Stimulated activated effector memory CD8-positive, alpha-beta T cell treated with anti-CD3 and anti-CD28 coated beads, Interleukin-12 subunit alpha, Interleukin-12 subunit beta, amount 100 ng/mL, for 72 hours (primary cell): ENCODE measurements around the gene OPRM1.

Source experiments
- ATAC-seq: fragments of 150-1000 bp; cut with Tn5 transposase; 2 replicates; pipeline ENCODE4 v1.10.0; 2021
- DNase-seq, 2 donors: peaks; one replicate each; pipeline ENCODE4 v3.0.0; 2021 to 2022; ENCODE audit warnings: low spot score in 2 of 2
- H3K27ac Mint-ChIP-seq: one replicate; pipeline ENCODE4 v1.8.0; 2022; ENCODE audit warnings: mild to moderate bottlenecking, mixed read lengths
- H3K36me3 Mint-ChIP-seq: one replicate; pipeline ENCODE4 v1.8.0; 2022; ENCODE audit warnings: mild to moderate bottlenecking, mixed read lengths
- H3K4me1 Mint-ChIP-seq: one replicate; pipeline ENCODE4 v1.8.0; 2022; ENCODE audit warnings: mixed read lengths
- H3K4me3 Mint-ChIP-seq: one replicate; pipeline ENCODE4 v1.8.0; 2022; ENCODE audit warnings: mild to moderate bottlenecking, mixed read lengths
- H3K9me3 Mint-ChIP-seq: one replicate; pipeline ENCODE4 v1.8.0; 2022; ENCODE audit warnings: mixed read lengths

Gene OPRM1

GRCh38 chr6:154112181-154112809 is 73.3 kb downstream of the OPRM1 start:
- H3K36me3 Mint-ChIP-seq, result no peaks in the 10 kb centered on the region

GRCh38 chr6:154113392-154113791 is 74.4 kb downstream of the OPRM1 start:
- DNase-seq, result no peak
- no peaks in the 10 kb centered on the region for H3K36me3 Mint-ChIP-seq

More at GRCh38 chr6:154112181-154112809, 73.3 kb downstream of the OPRM1 start:
- Mint-ChIP-seq H3K27ac (no peak overlapping the region), H3K4me3 (no peak overlapping the region), H3K9me3 (no peaks in the 10 kb centered on the region), H3K4me1 (peaks cover 5% of the 10 kb centered on the region)
- peak; percentile 78 for ATAC-seq
- DNase-seq, result no peak

GRCh38 chr6:154117485-154117884 is 78.4 kb downstream of the OPRM1 start:
- Mint-ChIP-seq H3K36me3 (no peaks in the 10 kb centered on the region), H3K4me1 (peaks cover under 1% of the 10 kb centered on the region), H3K4me3 (no peak overlapping the region), H3K9me3 (no peaks in the 10 kb centered on the region), H3K27ac (no peak overlapping the region)
- ATAC-seq (peak; percentile 17), DNase-seq (no peak)

More at GRCh38 chr6:154113392-154113791, 74.4 kb downstream of the OPRM1 start:
- Mint-ChIP-seq H3K9me3 (no peaks in the 10 kb centered on the region), H3K4me1 (peaks cover 5% of the 10 kb centered on the region), H3K27ac (no peak overlapping the region), H3K4me3 (no peak overlapping the region)
- ATAC-seq, result peak; percentile 34

DNA sequence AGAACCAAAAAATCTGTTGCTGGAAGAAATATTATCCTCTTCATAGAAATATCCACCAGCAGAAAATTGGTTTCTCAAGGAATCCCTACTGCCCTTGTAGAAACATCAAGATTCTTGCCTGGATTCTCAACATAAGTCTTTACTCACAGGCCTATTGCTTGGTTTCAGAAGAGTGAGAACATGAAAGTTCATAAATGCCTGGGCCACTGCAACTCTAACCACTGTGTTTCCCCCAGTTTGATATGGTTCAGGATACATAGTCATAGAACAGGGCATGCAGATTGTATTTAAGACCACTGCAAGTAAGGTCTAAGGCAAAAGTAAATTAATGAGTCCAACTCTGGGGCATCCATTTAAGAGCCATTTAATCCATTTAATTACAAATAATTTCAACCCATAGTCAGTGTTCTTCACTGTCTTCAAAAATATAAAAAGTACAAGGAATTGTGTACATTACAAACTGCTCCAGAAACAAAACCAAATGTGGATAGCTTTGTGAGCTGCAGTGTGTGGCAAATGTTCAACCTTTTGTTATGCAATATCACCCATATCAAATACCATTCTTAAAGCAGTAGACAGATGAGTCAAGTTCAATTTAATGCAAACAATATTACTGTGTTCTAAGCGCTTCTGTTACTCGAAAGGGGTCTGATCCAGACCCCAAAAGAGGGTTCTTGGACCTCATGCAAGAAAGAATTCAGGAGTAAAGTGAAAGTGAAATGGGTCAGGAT is 83.3 kb downstream of the OPRM1 start:
- Mint-ChIP-seq H3K36me3 (no peaks in the 10 kb centered on the region), H3K9me3 (no peaks in the 10 kb centered on the region), H3K4me1 (no peaks in the 10 kb centered on the region), H3K4me3 (no peak overlapping the region), H3K27ac (no peak overlapping the region)
- no peak for ATAC-seq
- no peak for DNase-seq

DNA sequence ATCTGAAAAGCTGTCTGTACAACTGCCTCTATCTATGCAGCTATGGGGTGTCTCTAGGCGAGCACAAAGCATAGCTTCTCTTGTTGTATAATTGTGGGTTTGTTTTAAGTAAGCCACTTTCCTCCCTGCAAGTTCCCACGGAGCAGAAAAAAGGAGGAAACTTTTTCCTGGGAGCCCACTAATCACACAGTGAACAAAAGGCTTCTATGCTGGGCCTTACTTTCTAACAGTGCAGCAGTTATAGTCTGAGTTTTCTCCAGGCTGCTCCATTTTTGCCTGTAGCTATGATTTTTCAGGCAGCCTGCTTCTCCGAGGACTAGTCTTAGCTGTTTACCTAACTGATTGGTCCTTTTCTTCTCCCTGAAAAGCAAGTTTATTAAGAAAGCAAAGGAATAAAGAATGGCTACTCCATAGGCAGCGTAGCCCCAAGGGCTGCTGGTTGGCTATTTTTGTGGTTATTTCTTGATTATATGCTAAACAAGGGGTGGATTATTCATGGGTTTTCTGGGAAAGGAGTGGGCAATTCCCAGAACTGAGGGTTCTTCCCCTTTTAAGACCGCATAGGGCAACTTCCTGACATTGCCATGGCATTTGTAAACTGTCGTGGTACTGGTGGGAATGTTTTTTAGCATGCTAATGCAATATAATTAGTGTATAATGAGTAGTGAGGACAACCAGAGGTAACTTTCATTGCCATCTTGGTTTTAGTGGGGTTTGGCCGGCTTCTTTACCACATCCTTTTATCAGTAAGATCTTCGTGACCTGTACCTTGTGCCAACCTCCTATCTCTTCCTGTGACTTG is 84.3 kb downstream of the OPRM1 start:
- DNase-seq, result no peak
- Mint-ChIP-seq H3K36me3 (no peaks in the 10 kb centered on the region), H3K4me3 (no peak overlapping the region), H3K4me1 (no peaks in the 10 kb centered on the region), H3K9me3 (no peaks in the 10 kb centered on the region), H3K27ac (no peak overlapping the region)
- ATAC-seq, result no peak

DNA sequence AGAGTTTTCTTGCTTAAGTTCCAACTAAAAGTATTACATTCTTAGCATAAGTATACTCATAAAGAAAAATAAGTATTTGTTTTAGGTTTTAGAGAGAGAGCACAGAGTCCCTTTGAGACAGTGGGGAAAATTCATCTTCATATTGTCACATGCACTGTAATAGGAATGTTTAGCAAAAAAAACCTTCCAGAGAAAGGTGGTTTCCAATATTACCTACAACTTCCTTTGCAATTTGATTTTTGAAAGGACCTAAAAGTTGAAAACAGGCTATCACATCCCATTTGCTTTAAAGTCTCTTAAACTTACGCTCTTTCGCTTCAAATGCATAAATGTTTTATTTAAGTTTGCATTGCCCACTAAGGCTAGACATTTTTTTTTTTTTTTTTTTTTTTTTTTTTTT is 86.4 kb downstream of the OPRM1 start:
- H3K36me3 Mint-ChIP-seq, result no peaks in the 10 kb centered on the region
- H3K4me3 Mint-ChIP-seq, result no peak overlapping the region
- no peaks in the 10 kb centered on the region for H3K4me1 Mint-ChIP-seq
- no peak for DNase-seq
- H3K9me3 Mint-ChIP-seq, result no peaks in the 10 kb centered on the region
- no peak overlapping the region for H3K27ac Mint-ChIP-seq
- ATAC-seq, result no peak

GRCh38 chr6:154127657-154128056 is 88.6 kb downstream of the OPRM1 start:
- H3K27ac Mint-ChIP-seq, result no peak overlapping the region
- ATAC-seq (no peak), DNase-seq (no peak)
- H3K4me1 Mint-ChIP-seq, result no peaks in the 10 kb centered on the region
- H3K9me3 Mint-ChIP-seq, result no peaks in the 10 kb centered on the region
- no peak overlapping the region for H3K4me3 Mint-ChIP-seq
- H3K36me3 Mint-ChIP-seq, result no peaks in the 10 kb centered on the region

DNA sequence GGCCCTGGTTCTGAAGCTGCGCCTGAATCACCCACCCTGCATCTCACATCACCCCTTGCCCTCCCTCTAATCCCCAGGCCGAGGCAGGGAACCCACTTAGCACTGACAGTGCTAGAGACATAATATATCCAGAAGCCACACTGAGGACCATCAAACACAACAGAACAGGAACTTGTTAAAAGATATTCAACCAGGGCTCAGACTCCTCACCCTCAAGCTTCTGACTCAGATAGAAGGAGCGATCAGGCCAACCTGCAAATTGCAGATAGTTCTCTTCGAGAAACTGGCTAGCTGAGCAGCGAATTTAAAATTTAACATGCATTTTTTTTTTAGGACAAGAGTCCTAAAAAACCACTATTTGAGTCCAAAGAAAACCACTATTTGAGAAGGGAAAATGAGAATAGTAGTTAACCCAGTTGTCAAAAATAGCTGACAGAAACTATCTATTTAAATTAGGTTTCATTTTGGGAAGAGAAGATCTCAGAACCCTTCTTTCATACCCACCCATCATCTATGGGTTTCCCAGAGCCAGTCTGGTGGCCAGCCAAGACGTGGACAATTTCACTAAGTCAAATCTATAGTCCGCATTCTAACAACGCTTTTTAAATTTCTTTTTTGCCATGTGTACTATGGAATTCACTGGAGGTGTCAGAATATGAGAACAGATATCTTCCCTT is 95.6 kb downstream of the OPRM1 start:
- Mint-ChIP-seq H3K9me3 (no peaks in the 10 kb centered on the region), H3K4me1 (no peaks in the 10 kb centered on the region), H3K4me3 (no peak overlapping the region), H3K36me3 (no peaks in the 10 kb centered on the region), H3K27ac (no peak overlapping the region)
- DNase-seq, result no peak
- ATAC-seq, result no peak

DNA sequence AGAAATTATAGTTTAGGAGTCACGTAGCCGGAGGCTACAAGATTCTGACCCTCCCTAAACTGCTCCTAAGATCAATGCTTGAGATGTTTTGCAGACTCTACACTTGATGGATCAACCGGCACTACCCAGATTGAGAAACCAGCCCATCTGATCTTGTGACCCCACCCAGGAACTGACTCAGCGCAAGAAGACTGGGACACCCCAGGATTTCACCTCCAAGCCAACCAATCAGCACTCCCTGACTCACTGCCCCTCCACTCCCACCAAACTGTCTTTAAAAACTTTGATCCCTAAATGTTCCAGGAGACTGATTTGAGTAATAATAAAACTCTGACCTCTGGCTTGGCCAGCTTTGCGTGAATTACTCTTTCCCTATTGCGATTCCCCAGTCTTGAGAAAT is 99.8 kb downstream of the OPRM1 start:
- ATAC-seq, result no peak
- Mint-ChIP-seq H3K36me3 (no peaks in the 10 kb centered on the region), H3K4me1 (no peaks in the 10 kb centered on the region), H3K9me3 (no peaks in the 10 kb centered on the region), H3K4me3 (no peak overlapping the region), H3K27ac (no peak overlapping the region)
- no peak for DNase-seq

- no peak for ATAC-seq
- Mint-ChIP-seq H3K27ac (no peak overlapping the region), H3K4me3 (no peak overlapping the region), H3K4me1 (no peaks in the 10 kb centered on the region), H3K36me3 (no peaks in the 10 kb centered on the region), H3K9me3 (no peaks in the 10 kb centered on the region)
- DNase-seq, result no peak
Observed at GRCh38 chr6:154139892-154140291, 100.9 kb downstream of the OPRM1 start.

DNA sequence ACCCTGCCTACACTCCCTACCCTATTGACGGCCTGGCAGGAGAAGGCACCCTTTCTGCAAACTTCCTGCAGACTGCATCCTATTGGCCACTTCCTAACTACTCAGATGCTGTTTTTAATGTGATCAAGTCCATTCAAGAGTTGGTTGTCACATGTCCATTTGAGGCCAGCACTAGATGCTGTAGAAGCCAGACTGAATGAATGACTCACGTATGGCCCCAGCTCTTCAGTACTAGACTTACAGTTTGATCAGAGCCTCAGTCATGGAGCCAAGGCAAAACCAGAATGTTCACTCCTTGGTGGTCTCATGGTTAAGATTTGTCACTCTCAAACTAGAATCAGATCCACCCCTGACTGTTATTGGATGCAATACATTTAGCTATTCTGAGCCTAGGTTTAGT is 101.7 kb downstream of the OPRM1 start:
- Mint-ChIP-seq H3K4me1 (no peaks in the 10 kb centered on the region), H3K9me3 (no peaks in the 10 kb centered on the region), H3K4me3 (no peak overlapping the region), H3K27ac (no peak overlapping the region), H3K36me3 (no peaks in the 10 kb centered on the region)
- ATAC-seq, result peak; percentile 52
- no peak for DNase-seq

- no peak overlapping the region for H3K27ac Mint-ChIP-seq
- H3K9me3 Mint-ChIP-seq, result no peaks in the 10 kb centered on the region
- peaks cover 1% of the 10 kb centered on the region for H3K36me3 Mint-ChIP-seq
- ATAC-seq (no peak), DNase-seq (no peak)
- no peak overlapping the region for H3K4me3 Mint-ChIP-seq
- H3K4me1 Mint-ChIP-seq, result no peaks in the 10 kb centered on the region
Observed at GRCh38 chr6:154143753-154144152, 104.7 kb downstream of the OPRM1 start.

DNA sequence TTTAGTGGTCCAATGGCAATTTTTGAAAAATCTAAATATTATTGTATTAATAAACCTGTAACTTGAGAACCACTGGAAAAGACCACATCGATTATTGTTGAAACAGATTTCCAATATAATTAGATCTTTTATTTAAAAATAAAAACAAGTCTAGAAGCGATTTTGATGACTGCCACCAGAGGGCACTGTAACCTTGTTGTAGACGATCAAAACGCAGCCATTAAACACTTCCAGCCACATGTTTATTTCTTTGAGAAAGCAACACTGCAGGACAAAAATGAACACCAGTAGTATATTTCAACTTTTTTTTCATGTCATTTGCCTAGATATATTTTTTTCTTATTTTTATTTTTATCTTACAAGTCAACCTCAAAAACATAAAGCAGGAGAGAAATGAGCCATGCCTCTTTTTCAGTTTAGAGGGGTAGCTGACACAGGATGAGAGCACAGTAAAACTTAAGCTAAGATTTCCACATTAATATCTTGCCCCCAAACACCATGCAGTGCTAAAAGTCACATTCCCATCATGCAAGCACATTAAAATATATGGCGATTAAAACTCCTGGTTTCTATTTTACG is 115.4 kb downstream of the OPRM1 start:
- DNase-seq (peak in 1 of 2 donors; percentile 68), ATAC-seq (no peak)
- Mint-ChIP-seq H3K36me3 (peaks cover 6% of the 10 kb centered on the region), H3K27ac (no peak overlapping the region), H3K4me1 (peaks cover 32% of the 10 kb centered on the region), H3K9me3 (no peaks in the 10 kb centered on the region), H3K4me3 (no peak overlapping the region)

DNA sequence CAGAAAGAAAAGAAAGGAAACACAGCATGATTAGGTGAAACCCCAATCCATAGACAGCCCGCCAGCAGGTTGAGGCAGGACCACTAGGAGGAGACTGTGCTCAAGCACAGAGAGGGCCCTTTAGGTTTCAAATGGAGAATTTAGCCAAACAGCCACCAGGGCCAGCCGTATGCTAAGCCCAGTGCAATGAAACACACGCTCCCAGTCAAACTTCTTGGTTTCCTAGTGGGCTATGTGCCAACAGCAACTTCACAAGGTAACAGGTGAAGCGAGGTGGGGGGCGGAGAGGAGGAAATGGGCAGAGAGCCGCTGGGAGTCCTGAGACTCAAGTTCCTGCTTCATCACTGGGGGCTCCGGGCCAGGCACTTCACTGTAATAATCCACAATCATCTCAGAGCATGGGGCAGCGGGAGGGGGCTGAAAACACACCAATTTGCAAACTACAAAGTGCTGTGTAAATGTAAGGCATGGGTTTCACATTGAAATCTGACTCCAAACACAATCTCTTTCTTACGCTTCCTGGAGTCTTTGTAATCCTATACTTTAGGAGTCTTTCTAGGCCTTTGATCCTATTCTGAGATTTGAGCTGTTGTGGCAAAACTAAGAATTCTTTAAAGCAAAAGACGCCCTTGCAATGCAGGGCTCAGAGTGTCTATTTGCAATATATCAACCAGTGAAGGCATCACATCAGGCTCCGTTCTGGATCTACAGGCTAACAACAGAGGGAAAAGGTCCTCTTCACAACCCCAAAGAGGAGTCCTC is 117.3 kb downstream of the OPRM1 start:
- peak in 1 of 2 donors; percentile 65 for DNase-seq
- peak; percentile 96 for ATAC-seq
- H3K4me1 Mint-ChIP-seq, result peaks cover 32% of the 10 kb centered on the region
- peaks cover 10% of the 10 kb centered on the region for H3K36me3 Mint-ChIP-seq
- no peaks in the 10 kb centered on the region for H3K9me3 Mint-ChIP-seq
- peak overlapping the region; percentile 59 for H3K4me3 Mint-ChIP-seq
- peak overlapping the region; percentile 71 for H3K27ac Mint-ChIP-seq
